Measurements from ENCODE around the gene CHD3.

Gene CHD3

GRCh38 chr17:7888184-7888920, at the start of gene CHD3:
Gene CHD3, plus strand, starts transcription at chr17:7888789. Its CDS starts 212 bp downstream, at chr17:7889001.
- DNase-seq (ENCODE audit: low read depth in 2 of 2), result peak; percentile 26 to 32
- H3K4me3 ChIP-seq (replicated peaks in 1 of 2; ENCODE audit: low read depth in 2 of 2, low read length in 2 of 2), result peak within 1 kb of the TSS; percentile 35 to 53
- TF ChIP-seq CTCF (IDR thresholded peaks at IDR 0.05; ENCODE audit: low read depth, low read length), result no peak

DNA sequence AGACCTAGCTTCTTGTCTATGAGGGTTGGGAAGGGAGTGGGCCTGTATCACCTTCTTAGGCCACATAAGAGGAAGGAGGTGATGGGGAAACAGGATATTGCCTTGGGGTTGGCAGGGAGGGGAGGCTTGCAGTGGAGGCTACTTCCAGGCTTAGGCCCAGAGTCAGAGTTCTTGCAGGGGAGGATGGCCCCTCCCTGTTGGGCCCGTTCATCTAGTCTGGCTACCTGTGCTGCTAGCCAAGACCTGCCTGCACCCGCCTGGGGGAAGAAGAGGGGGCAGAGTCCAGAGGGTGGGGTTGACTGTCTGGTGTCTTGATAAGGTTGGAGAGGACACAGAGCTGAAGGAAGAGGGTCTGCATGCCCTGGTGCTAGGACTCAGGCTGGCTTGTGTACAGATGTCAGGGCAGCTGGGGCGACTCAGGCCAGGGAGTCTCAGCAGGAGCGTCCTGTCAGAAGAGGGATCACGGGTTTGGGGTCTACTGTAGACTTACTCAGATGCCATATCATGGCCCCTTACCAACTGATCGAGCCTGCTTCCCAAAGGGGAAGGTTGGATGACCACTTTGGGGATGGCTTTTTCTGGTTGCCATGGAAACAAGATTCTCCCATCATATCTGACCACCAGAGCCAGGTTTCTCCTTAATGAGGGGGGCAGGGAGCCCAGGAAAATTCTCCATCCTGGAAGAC, 49.3 kb upstream of the CHD3 start:
- no peak for TF ChIP-seq CTCF (IDR thresholded peaks at IDR 0.05; ENCODE audit: low read depth, low read length)
- H3K4me3 ChIP-seq (replicated peaks in 1 of 2; ENCODE audit: low read depth in 2 of 2, low read length in 2 of 2), result peak overlapping the region; percentile 44 to 77
- DNase-seq (ENCODE audit: low read depth in 2 of 2), result peak in 1 of 2 donors; percentile 35

DNA sequence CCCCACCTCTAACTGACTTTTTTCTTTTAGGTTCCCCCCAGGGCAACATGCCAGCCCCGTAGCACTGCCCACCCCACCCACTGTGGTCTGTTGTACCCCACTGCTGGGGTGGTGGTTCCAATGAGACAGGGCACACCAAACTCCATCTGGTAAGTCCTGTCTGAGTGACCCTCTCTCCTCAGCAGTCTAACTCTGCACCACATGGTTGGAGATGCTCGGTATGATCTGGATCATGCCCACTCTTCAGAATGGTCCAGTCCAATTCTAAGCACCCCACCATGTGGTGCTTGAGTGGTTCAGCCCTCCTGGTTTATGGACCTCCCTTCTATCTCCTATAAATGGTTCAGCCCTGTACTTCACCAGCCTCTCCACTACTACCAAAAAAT, 48.7 kb upstream of the CHD3 start:
- TF ChIP-seq CTCF (IDR thresholded peaks at IDR 0.05; ENCODE audit: low read depth, low read length), result no peak
- H3K4me3 ChIP-seq (replicated peaks in 1 of 2; ENCODE audit: low read depth in 2 of 2, low read length in 2 of 2), result no peak overlapping the region
- peak; percentile 36 to 60 for DNase-seq (ENCODE audit: low read depth in 2 of 2)

DNA sequence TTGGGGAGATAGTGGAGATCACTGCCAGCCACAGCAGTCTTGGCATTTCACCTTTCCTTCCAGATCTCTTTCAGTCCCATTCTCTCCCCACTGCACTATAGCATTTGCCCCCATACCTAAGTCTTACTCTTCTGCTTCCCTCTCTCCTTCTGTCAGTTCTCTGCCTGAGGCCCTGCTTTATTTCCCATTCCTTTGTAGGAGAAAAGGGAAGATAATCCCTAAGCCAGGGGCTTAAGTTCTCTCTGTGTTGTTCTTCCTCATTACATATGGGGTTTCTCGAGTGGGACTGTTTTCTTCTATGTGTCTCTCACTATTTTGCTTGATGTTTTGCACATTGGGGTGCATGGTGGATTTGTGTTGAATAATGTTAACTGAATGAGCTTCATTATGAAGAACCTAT, 48.1 kb upstream of the CHD3 start:
- H3K4me3 ChIP-seq (replicated peaks in 1 of 2; ENCODE audit: low read depth in 2 of 2, low read length in 2 of 2), result no peak overlapping the region
- no peak for TF ChIP-seq CTCF (IDR thresholded peaks at IDR 0.05; ENCODE audit: low read depth, low read length)
- DNase-seq (ENCODE audit: low read depth in 2 of 2), result no peak

DNA sequence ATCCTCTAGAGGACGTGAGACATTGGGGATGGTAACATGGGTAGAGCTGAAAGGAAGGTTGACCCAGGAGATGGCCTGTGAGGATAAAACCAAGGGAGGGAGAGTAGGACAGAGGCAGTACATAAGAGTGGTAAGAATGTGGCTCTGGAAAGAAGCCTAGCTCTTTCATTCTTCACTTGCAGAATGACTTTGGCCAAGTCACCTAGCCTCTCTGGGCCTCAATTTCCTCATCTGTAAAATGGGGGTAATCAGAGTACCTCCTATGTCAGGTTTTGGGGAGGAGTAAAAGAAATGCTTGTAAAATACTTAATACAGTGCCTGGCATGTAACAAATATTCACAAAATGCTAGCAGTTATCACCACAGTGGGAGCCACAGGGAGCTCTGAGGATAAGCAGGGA, 47.7 kb upstream of the CHD3 start:
- no peak overlapping the region for H3K4me3 ChIP-seq (replicated peaks in 1 of 2; ENCODE audit: low read depth in 2 of 2, low read length in 2 of 2)
- no peak for TF ChIP-seq CTCF (IDR thresholded peaks at IDR 0.05; ENCODE audit: low read depth, low read length)
- DNase-seq (ENCODE audit: low read depth in 2 of 2), result no peak

DNA sequence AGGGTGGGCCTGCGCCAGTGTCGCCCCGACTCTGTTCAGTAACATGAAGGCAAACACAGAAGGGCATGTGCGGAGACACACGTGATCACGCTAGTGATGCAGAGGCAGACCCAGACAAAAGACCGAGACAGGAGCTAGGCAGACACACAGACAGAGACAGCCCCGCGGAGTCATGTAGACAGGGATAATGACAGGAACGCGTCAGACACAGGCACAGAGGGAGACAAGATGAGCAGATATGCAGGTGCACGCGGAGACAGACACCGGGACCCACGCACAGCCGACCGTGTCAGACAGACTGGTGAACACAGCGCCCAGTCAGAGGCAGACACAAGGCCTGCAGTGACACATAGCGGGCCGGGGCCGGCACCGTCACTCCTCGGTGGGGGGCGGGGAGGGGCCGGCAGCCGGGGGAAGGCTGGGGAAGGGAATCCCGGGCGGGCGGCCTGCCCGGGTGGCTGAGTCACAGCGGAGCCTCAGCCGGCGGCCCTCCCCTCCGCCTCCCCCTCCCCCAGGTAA, 47.1 kb upstream of the CHD3 start:
- peak; percentile 93 to 94 for DNase-seq (ENCODE audit: low read depth in 2 of 2)
- peak overlapping the region; percentile 74 for H3K4me3 ChIP-seq (replicated peaks in 1 of 2; ENCODE audit: low read depth in 2 of 2, low read length in 2 of 2)

More for the DNA sequence above, 47.1 kb upstream of the CHD3 start:
- TF ChIP-seq CTCF (IDR thresholded peaks at IDR 0.05; ENCODE audit: low read depth, low read length), result no peak
